22Rv1 (cell line): Measurements from ENCODE around the gene LYZL6.

Experiments used
- CTCF ChIP-seq: fragments of 450-650 bp; IDR thresholded peaks from 2 replicates; pipeline ENCODE4 v1.5.1; 2017; ENCODE audit warnings: mild to moderate bottlenecking
- ZFX ChIP-seq: fragments of 450-650 bp; IDR thresholded peaks from 2 replicates; pipeline ENCODE4 v1.6.1; 2017; ENCODE audit warnings: antibody characterized with exemption, borderline replicate concordance

DNA sequence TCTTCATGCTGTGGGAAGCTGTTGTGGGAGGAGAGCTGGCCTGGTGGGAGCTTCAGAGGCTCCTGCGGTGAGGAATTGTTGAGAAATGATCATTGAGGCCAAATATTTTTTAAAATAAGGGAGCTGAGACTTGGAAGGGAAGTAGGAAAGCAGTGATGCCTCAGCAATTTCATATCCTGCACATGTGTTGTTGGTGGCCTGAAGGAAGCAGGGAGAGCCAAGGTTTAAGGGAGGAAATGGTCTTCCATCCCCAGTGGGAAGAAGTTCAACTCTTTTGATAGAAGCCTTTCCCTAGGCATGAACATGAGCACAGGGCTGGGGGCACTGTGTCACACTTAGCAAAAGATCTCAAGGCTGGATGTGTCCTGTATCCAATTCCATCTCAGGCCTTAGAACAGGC lies 43.1 kb upstream of the LYZL6 start, which contains the start of gene CCL14:
- no peak for TF ChIP-seq CTCF
- no peak for TF ChIP-seq ZFX
